HepG2 (cell line): ENCODE results near the gene FAF1. TPM values are rescaled to one million over a fixed set of nuclear protein-coding genes. Genes with fewer than 3 reads are reported as not detected.

Experiments used
- ATAC-seq: fragments of 200-7000 bp; cut with Tn5 transposase; 3 replicates; pipeline ENCODE4 v1.9.1; 2020; ENCODE audit warnings: mild to moderate bottlenecking, moderate library complexity
- BruUV-seq: library from RNA; stranded (reverse); fragments of 400-500 nt; replicated peaks from 2 replicates; lab custom pipeline; 2021; lab: Mats Ljungman, UMichigan
- CTCF ChIA-PET: fragments of 300-600 bp; formaldehyde crosslinking; extraction: SDS; loops from one replicate; lab custom pipeline; 2021; ENCODE audit warnings: low total read pairs, inconsistent platforms, low intra/inter-chr PET ratio; lab: Yijun Ruan, JAX
- POLR2A ChIA-PET: fragments of 350-600 bp; sonication (Branson Sonifier 250); formaldehyde crosslinking; loops from one replicate; lab custom pipeline; 2020; ENCODE audit warnings: antibody characterized with exemption, inconsistent platforms; lab: Yijun Ruan, JAX
- DNase-seq: peaks from one replicate; pipeline ENCODE4 v3.0.0-alpha.2; 2015; ENCODE audit warnings: low spot score
- FAIRE-seq: peaks from 3 replicates; lab custom pipeline; 2011; peaks lifted over from hg19 to GRCh38; lab: Jason Lieb, UNC
- H2AFZ ChIP-seq: one replicate; pipeline ENCODE4 v1.6.1; 2011; ENCODE audit warnings: low read length, inconsistent platforms
- H3K27ac ChIP-seq: fragments of 300-600 bp; 3 replicates; pipeline ENCODE4 v1.8.0; 2011; ENCODE audit warnings: mixed run types, mild to moderate bottlenecking, mixed read lengths, low read length, inconsistent platforms; ENCODE audit not compliant: insufficient read depth; ENCODE audit errors: extremely low read length
- H3K27me3 ChIP-seq, 2 experiments: fragments of 200-600 bp in 1 of 2; 2 replicates in 1 of 2; 3 replicates in 1 of 2; pipeline versions ENCODE4 v1.6.0 to v1.8.0; 2011; ENCODE audit warnings: low read length in 2 of 2, mild to moderate bottlenecking in 2 of 2, moderate library complexity in 2 of 2, inconsistent platforms in 1 of 2; ENCODE audit not compliant: insufficient read depth in 2 of 2, control insufficient read depth in 1 of 2
- H3K36me3 ChIP-seq, 2 experiments: fragments of 200-600 bp in 1 of 2; replicated peaks in 1 of 2; 2 replicates in 1 of 2; 3 replicates in 1 of 2; pipeline versions ENCODE4 v1.5.1 to v1.8.0; 2011; ENCODE audit warnings: low read length in 2 of 2, inconsistent platforms in 1 of 2; ENCODE audit not compliant: insufficient read depth in 2 of 2, control insufficient read depth in 1 of 2
- H3K4me1 ChIP-seq: 2 replicates; pipeline ENCODE4 v1.5.1; 2012; ENCODE audit warnings: low read length, inconsistent platforms; ENCODE audit not compliant: insufficient read depth
- H3K4me2 ChIP-seq: 2 replicates; pipeline ENCODE4 v1.6.0; 2011; ENCODE audit warnings: low read depth, low read length, inconsistent platforms
- H3K4me3 ChIP-seq, 3 experiments: fragments of 200-600 bp in 1 of 3; sonication (generic), shearing (Covaris generic) in 1 of 3; replicated peaks in 1 of 3; 2 replicates each; pipeline ENCODE4 v1.5.1; 2011 to 2016; ENCODE audit warnings: low read length in 3 of 3, inconsistent platforms in 2 of 3, low read depth in 2 of 3, mild to moderate bottlenecking in 2 of 3, control low read depth in 1 of 3, mixed read lengths in 1 of 3; ENCODE audit not compliant: insufficient read depth in 1 of 3
- H3K79me2 ChIP-seq: one replicate; pipeline ENCODE4 v1.6.1; 2011; ENCODE audit warnings: low read length, inconsistent platforms; ENCODE audit not compliant: insufficient read depth
- H3K9ac ChIP-seq: 2 replicates; pipeline ENCODE4 v1.6.0; 2011; ENCODE audit warnings: mild to moderate bottlenecking, low read depth, low read length, inconsistent platforms; ENCODE audit not compliant: insufficient read depth
- H3K9me3 ChIP-seq: 2 replicates; pipeline ENCODE4 v1.5.1; 2012; ENCODE audit warnings: mild to moderate bottlenecking, low read length
- H4K20me1 ChIP-seq: 2 replicates; pipeline ENCODE4 v1.6.0; 2011; ENCODE audit warnings: inconsistent platforms, mild to moderate bottlenecking, low read length, moderate library complexity; ENCODE audit not compliant: insufficient read depth
- FOXK2 ChIP-seq: fragments of 450-650 bp; IDR thresholded peaks from 2 replicates; pipeline ENCODE4 v1.6.1; 2016
- NFYB ChIP-seq: sonication (generic); formaldehyde crosslinking; IDR thresholded peaks from 2 replicates; pipeline ENCODE4 v1.4.0; 2020; ENCODE audit warnings: missing genetic modification reagents
- SMAD3 ChIP-seq: sonication (generic); formaldehyde crosslinking; IDR thresholded peaks from 2 replicates; pipeline ENCODE4 v1.4.0; 2020; ENCODE audit warnings: missing genetic modification reagents
- STAT5B ChIP-seq: sonication (generic); formaldehyde crosslinking; IDR thresholded peaks from 2 replicates; pipeline ENCODE4 v1.4.0; 2020; ENCODE audit warnings: missing genetic modification reagents
- ZNF331 ChIP-seq: sonication (generic); formaldehyde crosslinking; IDR thresholded peaks from 2 replicates; pipeline ENCODE4 v1.4.0; 2020; ENCODE audit warnings: missing genetic modification reagents
- ZNF891 ChIP-seq: sonication (generic); formaldehyde crosslinking; IDR thresholded peaks from 2 replicates; pipeline ENCODE4 v1.5.0; 2020; ENCODE audit warnings: mild to moderate bottlenecking, missing genetic modification reagents
- ZSCAN22 ChIP-seq: sonication (generic); formaldehyde crosslinking; IDR thresholded peaks from 2 replicates; pipeline ENCODE4 v1.4.0; 2020; ENCODE audit warnings: mild to moderate bottlenecking, missing genetic modification reagents
- WGBS: methylation state at CpG from one replicate; pipeline ENCODE4 v1.1.6; 2017; ENCODE audit warnings: low lambda C conversion rate; 5-methylcytosine and 5-hydroxymethylcytosine counted together
- in situ Hi-C: cut with HindIII; loops from 2 replicates; pipeline ENCODE4 v1.10.0; 2017; ENCODE audit warnings: low pct_unique_long_range_greater_than_20kb; ENCODE audit not compliant: extremely low pct_ligation_motif_present
- intact Hi-C: fragments of 100-400 bp; cut with micrococcal nuclease; formaldehyde crosslinking; loops from one replicate; pipeline ENCODE4 v1.10.0; 2022; ENCODE audit not compliant: unreplicated experiment
- polyA plus RNA-seq, 8 experiments: library from polyadenylated mRNA; depleted of rRNA in 3 of 8; stranded (reverse) in 7 of 8; unstranded in 1 of 8; fragments of >200 nt; fragmentation: Illumina TruSeq in 4 of 8; extraction: Trizol in 4 of 8; gene quantifications; 2 replicates each; pipeline versions ENCODE4 v1.2.1 to v1.2.3, GENCODE V29; 2011 to 2016; ENCODE audit warnings: low read depth in 4 of 8, missing spikeins in 1 of 8, mixed read lengths in 1 of 8; ENCODE audit not compliant: insufficient read depth in 1 of 8
- total RNA-seq, 5 experiments: library from RNA; depleted of rRNA; stranded (reverse); fragments of >200 nt; fragmentation: Illumina TruSeq; extraction: Trizol; gene quantifications; 2 replicates each; pipeline ENCODE4 v1.2.3, GENCODE V29; 2016; ENCODE audit warnings: low read depth in 1 of 5
- TF ChIP-seq, protein P1 (sequence below): sonication (generic); formaldehyde crosslinking; IDR thresholded peaks from 2 replicates; pipeline ENCODE4 v1.5.0; 2020; ENCODE audit warnings: mild to moderate bottlenecking, missing genetic modification reagents, moderate library complexity
- TF ChIP-seq, protein P2 (sequence below): sonication (generic); formaldehyde crosslinking; IDR thresholded peaks from 2 replicates; pipeline ENCODE4 v1.5.1; 2020; ENCODE audit warnings: mild to moderate bottlenecking, missing genetic modification reagents, borderline replicate concordance
- TF ChIP-seq, protein P3 (sequence below): IDR thresholded peaks from 2 replicates; pipeline ENCODE4 v1.6.1; 2016; ENCODE audit warnings: mild to moderate bottlenecking
- TF ChIP-seq, protein P4 (sequence below): sonication (generic); formaldehyde crosslinking; IDR thresholded peaks from 2 replicates; pipeline ENCODE4 v1.4.0; 2020; ENCODE audit warnings: missing genetic modification reagents, low read depth, mild to moderate bottlenecking, borderline replicate concordance

Gene FAF1
- total and polyA plus RNA-seq, 2 of the 13 experiments (the other 11 are each of a cell fraction or from before 2014, with no cell fraction given) = 19.4 to 63.3 TPM

DNA sequence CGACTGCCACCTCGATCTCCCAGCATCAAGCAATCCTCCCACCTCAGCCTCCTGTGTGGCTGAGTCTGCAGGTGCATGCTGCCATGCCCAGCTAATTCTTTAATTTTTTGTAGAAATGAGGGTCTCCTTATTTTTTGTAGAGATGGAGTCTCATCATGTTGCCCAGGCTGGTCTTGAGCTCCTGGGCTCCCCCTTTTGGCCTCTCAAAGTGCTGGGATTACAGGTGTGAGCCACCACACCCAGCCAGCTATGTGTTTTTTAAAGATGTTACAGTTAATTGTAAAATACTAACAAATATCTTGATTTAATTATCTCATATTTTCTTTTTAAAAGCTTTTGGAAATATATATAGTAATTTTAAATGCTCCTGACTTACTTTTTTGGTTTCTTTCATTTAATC, 355.5 kb downstream of the FAF1 start:
- H3K9me3 ChIP-seq = no peaks in the 10 kb centered on the region
- FAIRE-seq = no peak
- no peaks in the 10 kb centered on the region for H3K79me2 ChIP-seq
- no peak overlapping the region for H2AFZ ChIP-seq
- no peaks in the 10 kb centered on the region for H4K20me1 ChIP-seq
- CTCF ChIA-PET = interaction anchor here (4.8 kb wide), 1 partner anchor 236 kb away, joined by 48 read pairs; no protein-coding TSS in a partner anchor
- POLR2A ChIA-PET = no interaction called here
- no peaks in the 10 kb centered on the region for H3K36me3 ChIP-seq
- H3K27ac ChIP-seq = no peak overlapping the region
- no peak overlapping the region for H3K9ac ChIP-seq
- no peaks in the 10 kb centered on the region for H3K4me1 ChIP-seq
- no TSS peak for BruUV-seq
- intact Hi-C loops (loop anchor here (10.0 kb wide), 1 partner anchor 120 kb away; no protein-coding TSS in a partner anchor), in situ Hi-C loops (loop anchor here (25.0 kb wide), 1 partner anchor 108 kb away; no protein-coding TSS in a partner anchor)
- 92% methylated on average over 2 of the region's 2 CpGs for WGBS
- H3K4me3 ChIP-seq = no peak overlapping the region
- no peak for DNase-seq
- H3K27me3 ChIP-seq = no peaks in the 10 kb centered on the region
- ATAC-seq = no peak
- no peak overlapping the region for H3K4me2 ChIP-seq
- TF ChIP-seq, protein P1, sequence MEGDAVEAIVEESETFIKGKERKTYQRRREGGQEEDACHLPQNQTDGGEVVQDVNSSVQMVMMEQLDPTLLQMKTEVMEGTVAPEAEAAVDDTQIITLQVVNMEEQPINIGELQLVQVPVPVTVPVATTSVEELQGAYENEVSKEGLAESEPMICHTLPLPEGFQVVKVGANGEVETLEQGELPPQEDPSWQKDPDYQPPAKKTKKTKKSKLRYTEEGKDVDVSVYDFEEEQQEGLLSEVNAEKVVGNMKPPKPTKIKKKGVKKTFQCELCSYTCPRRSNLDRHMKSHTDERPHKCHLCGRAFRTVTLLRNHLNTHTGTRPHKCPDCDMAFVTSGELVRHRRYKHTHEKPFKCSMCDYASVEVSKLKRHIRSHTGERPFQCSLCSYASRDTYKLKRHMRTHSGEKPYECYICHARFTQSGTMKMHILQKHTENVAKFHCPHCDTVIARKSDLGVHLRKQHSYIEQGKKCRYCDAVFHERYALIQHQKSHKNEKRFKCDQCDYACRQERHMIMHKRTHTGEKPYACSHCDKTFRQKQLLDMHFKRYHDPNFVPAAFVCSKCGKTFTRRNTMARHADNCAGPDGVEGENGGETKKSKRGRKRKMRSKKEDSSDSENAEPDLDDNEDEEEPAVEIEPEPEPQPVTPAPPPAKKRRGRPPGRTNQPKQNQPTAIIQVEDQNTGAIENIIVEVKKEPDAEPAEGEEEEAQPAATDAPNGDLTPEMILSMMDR = 0 out of 2 replicates have a peak, but pooled peaks have one; percentile 23
- TF ChIP-seq SMAD3 = no peak

DNA sequence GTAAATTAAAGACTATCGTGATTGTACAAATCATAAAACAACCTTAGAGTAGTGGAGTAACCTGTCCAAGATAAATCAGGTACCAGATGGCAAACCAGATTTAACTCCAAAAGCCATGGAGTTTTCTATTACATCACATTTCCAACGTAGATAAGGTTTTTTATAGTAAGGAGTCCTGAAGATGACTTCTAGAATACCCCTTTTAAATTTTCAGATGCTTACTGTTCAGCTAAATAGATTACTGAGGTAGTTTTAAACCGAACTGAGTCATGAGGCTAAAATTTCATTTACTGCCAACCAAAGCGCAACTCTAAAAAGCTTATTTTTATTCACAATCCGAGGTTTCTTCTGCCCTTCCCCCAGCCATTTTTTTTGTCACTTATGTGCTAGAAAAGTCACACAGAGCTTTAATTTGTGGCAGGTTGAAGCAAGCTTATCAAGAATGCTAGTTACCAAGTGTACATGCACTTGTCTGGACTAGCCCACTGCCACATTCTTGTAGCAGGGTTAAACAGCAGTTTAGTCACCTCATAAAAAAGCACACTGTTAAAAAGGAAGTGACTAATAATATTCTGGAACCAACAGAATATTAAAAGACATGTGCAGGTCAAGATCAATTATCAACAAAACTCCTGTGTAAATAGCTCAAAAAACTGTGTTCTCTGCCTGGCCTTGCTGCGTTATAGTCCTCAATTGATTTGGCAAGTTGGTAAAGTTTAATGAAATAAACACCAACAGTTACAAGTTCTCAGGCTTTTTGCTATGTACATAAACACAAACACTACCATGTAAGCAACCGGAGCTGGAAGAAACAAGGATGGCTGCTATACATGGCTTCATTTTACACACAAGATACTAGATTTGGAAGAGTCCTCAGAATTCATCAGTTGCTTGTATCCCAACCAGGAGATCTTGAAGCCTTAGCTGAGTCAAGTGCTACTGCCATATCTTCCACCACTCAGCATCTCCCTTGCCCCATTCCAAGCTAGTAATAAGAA, 356.5 kb downstream of the FAF1 start:
- Histone ChIP-seq H3K9me3 (no peaks in the 10 kb centered on the region), H3K79me2 (no peaks in the 10 kb centered on the region), H2AFZ (no peak overlapping the region), H3K9ac (no peak overlapping the region), H3K4me2 (no peak overlapping the region), H4K20me1 (no peaks in the 10 kb centered on the region), H3K27ac (no peak overlapping the region), H3K4me1 (no peaks in the 10 kb centered on the region), H3K27me3 (no peaks in the 10 kb centered on the region), H3K36me3 (no peaks in the 10 kb centered on the region), H3K4me3 (no peak overlapping the region)
- intact Hi-C loops = loop anchor here (10.0 kb wide), 1 partner anchor 119 kb away; no protein-coding TSS in a partner anchor
- FAIRE-seq (no peak), ATAC-seq (no peak), DNase-seq (no peak)
- CTCF ChIA-PET = interaction anchor here (4.8 kb wide), 1 partner anchor 235 kb away, joined by 48 read pairs; no protein-coding TSS in a partner anchor
- BruUV-seq = no TSS peak
- WGBS = 96% methylated on average over 7 of the region's 7 CpGs
- POLR2A ChIA-PET = no interaction called here
- in situ Hi-C loops = loop anchor here (25.0 kb wide), 1 partner anchor 109 kb away; no protein-coding TSS in a partner anchor
- TF ChIP-seq NFYB (CRISPR knock-in tag) (no peak), ZSCAN22 (no peak), FOXK2 (no peak), STAT5B (CRISPR knock-in tag) (no peak), ZNF891 (CRISPR knock-in tag) (no peak), ZNF331 (CRISPR knock-in tag) (no peak)
- TF ChIP-seq, protein P2, sequence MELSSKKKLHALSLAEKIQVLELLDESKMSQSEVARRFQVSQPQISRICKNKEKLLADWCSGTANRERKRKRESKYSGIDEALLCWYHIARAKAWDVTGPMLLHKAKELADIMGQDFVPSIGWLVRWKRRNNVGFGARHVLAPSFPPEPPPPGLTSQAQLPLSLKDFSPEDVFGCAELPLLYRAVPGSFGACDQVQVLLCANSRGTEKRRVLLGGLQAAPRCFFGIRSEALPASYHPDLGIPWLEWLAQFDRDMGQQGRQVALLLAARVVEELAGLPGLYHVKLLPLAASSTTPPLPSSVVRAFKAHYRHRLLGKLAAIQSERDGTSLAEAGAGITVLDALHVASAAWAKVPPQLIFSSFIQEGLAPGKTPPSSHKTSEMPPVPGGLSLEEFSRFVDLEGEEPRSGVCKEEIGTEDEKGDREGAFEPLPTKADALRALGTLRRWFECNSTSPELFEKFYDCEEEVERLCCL = no peak
- TF ChIP-seq, protein P3, sequence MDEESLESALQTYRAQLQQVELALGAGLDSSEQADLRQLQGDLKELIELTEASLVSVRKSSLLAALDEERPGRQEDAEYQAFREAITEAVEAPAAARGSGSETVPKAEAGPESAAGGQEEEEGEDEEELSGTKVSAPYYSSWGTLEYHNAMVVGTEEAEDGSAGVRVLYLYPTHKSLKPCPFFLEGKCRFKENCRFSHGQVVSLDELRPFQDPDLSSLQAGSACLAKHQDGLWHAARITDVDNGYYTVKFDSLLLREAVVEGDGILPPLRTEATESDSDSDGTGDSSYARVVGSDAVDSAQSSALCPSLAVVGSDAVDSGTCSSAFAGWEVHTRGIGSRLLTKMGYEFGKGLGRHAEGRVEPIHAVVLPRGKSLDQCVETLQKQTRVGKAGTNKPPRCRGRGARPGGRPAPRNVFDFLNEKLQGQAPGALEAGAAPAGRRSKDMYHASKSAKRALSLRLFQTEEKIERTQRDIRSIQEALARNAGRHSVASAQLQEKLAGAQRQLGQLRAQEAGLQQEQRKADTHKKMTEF (CRISPR knock-in tag) = no peak
- TF ChIP-seq, protein P4, sequence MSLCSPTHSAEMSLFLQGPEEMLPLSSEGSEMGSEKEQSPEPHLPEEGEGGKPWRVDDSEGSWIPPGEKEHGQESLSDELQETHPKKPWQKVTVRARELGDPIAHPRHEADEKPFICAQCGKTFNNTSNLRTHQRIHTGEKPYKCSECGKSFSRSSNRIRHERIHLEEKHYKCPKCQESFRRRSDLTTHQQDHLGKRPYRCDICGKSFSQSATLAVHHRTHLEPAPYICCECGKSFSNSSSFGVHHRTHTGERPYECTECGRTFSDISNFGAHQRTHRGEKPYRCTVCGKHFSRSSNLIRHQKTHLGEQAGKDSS (CRISPR knock-in tag) = no peak
